K562 (cell line): ENCODE results near the gene IDUA. TPM values are rescaled to one million over a fixed set of nuclear protein-coding genes. Genes with fewer than 3 reads are reported as not detected.
A peak's percentile ranks its signal among the peaks of the same experiment; 100 is the strongest.

Source experiments
- ATAC-seq: fragments of 200-7000 bp; cut with Tn5 transposase; 3 replicates; pipeline ENCODE4 v1.9.1; 2020; ENCODE audit warnings: moderate library complexity
- BruUV-seq: library from RNA; stranded (reverse); fragments of 400-500 nt; replicated peaks from 2 replicates; lab custom pipeline; 2021; lab: Mats Ljungman, UMichigan
- CTCF ChIA-PET: fragments of 300-600 bp; formaldehyde crosslinking; extraction: SDS; loops from one replicate; lab custom pipeline; 2021; ENCODE audit warnings: low intra/inter-chr PET ratio; lab: Yijun Ruan, JAX
- POLR2A ChIA-PET: fragments of 300-600, 350-650 bp; sonication (Branson Sonifier 250); formaldehyde crosslinking; extraction: SDS; loops from one replicate; lab custom pipeline; 2021; ENCODE audit warnings: antibody characterized with exemption, inconsistent platforms; lab: Yijun Ruan, JAX
- DNase-seq, 4 experiments: peaks; one replicate each; pipeline versions ENCODE4 v3.0.0 to v3.0.0-alpha.2; 2011 to 2018; ENCODE audit warnings: low spot score in 3 of 4, mixed read lengths in 3 of 4; ENCODE audit errors: extremely low read depth in 1 of 4
- FAIRE-seq: peaks from 2 replicates; lab custom pipeline; 2011; peaks lifted over from hg19 to GRCh38; lab: Jason Lieb, UNC
- H2AFZ ChIP-seq: 2 replicates; pipeline ENCODE4 v1.6.0; 2011; ENCODE audit warnings: low read depth, low read length, control low read depth, inconsistent platforms
- H3K27ac ChIP-seq: fragments of 200-600 bp; 3 replicates; pipeline ENCODE4 v1.8.0; 2011; ENCODE audit warnings: low read depth, mild to moderate bottlenecking, control low read depth, inconsistent platforms, low read length, moderate library complexity, mixed read lengths; ENCODE audit errors: extremely low read depth
- H3K27me3 ChIP-seq, 2 experiments: fragments of 300-600 bp in 1 of 2; 2 replicates in 1 of 2; 3 replicates in 1 of 2; pipeline versions ENCODE4 v1.6.0 to v1.8.0; 2011; ENCODE audit warnings: inconsistent platforms in 2 of 2, low read length in 2 of 2, mild to moderate bottlenecking in 1 of 2, mixed read lengths in 1 of 2, moderate library complexity in 1 of 2; ENCODE audit not compliant: control insufficient read depth in 2 of 2, insufficient read depth in 2 of 2
- H3K36me3 ChIP-seq: fragments of 300-600 bp; 3 replicates; pipeline ENCODE4 v1.8.0; 2011; ENCODE audit warnings: mild to moderate bottlenecking, low read length, inconsistent platforms; ENCODE audit not compliant: control insufficient read depth, insufficient read depth
- H3K4me1 ChIP-seq, 2 experiments: fragments of 200-600 bp in 1 of 2; replicated peaks in 1 of 2; 2 replicates in 1 of 2; 3 replicates in 1 of 2; pipeline versions ENCODE4 v1.5.1 to v1.8.0; 2011; ENCODE audit warnings: inconsistent platforms in 2 of 2, low read length in 2 of 2, mild to moderate bottlenecking in 1 of 2, mixed read lengths in 1 of 2, moderate library complexity in 1 of 2; ENCODE audit not compliant: control insufficient read depth in 2 of 2, insufficient read depth in 2 of 2
- H3K4me2 ChIP-seq: 2 replicates; pipeline ENCODE4 v1.6.1; 2011; ENCODE audit warnings: low read length, control low read depth, inconsistent platforms, mixed read lengths; ENCODE audit not compliant: insufficient read depth
- H3K4me3 ChIP-seq: fragments of 200-600 bp; sonication (generic), shearing (Covaris generic); 2 replicates; pipeline ENCODE4 v1.5.1; 2016; ENCODE audit warnings: control low read depth, inconsistent platforms
- H3K79me2 ChIP-seq: fragments of 200-600 bp; 3 replicates; pipeline ENCODE4 v1.8.0; 2011; ENCODE audit warnings: low read length, inconsistent platforms; ENCODE audit not compliant: control insufficient read depth, insufficient read depth
- H3K9ac ChIP-seq, 2 experiments: 2 replicates each; pipeline versions ENCODE4 v1.6.0 to v1.6.1; 2011; ENCODE audit warnings: low read depth in 2 of 2, low read length in 2 of 2, control low read depth in 1 of 2, inconsistent platforms in 1 of 2, mild to moderate bottlenecking in 1 of 2, mixed read lengths in 1 of 2; ENCODE audit not compliant: insufficient read depth in 1 of 2
- H3K9me1 ChIP-seq: one replicate; pipeline ENCODE4 v1.6.0; 2011; ENCODE audit warnings: inconsistent platforms, mild to moderate bottlenecking, low read length, moderate library complexity; ENCODE audit not compliant: control insufficient read depth, insufficient read depth
- H3K9me3 ChIP-seq: replicated peaks from 2 replicates; pipeline ENCODE4 v1.5.1; 2011; ENCODE audit warnings: low read depth, low read length, inconsistent platforms; ENCODE audit not compliant: control insufficient read depth, insufficient read depth
- H4K20me1 ChIP-seq: replicated peaks from 2 replicates; pipeline ENCODE4 v1.6.1; 2011; ENCODE audit warnings: low read length, inconsistent platforms, mixed read lengths; ENCODE audit not compliant: control insufficient read depth, insufficient read depth
- CBFA2T2 ChIP-seq: fragments of 450-650 bp; conservative IDR thresholded peaks from 2 replicates; pipeline ENCODE4 v1.6.1; 2017; ENCODE audit warnings: mild to moderate bottlenecking
- CTCF ChIP-seq, 3 experiments: IDR thresholded peaks in 2 of 3; conservative IDR thresholded peaks in 1 of 3; 2 replicates each; pipeline ENCODE4 v1.5.1; 2011 to 2012; ENCODE audit warnings: low read length in 3 of 3, mild to moderate bottlenecking in 3 of 3, control low read depth in 2 of 3, improper control_type of control experiment in 1 of 3, inconsistent platforms in 1 of 3, low read depth in 1 of 3, mixed read lengths in 1 of 3, moderate library complexity in 1 of 3; ENCODE audit not compliant: insufficient read depth in 2 of 3
- E2F3 ChIP-seq: fragments of 250-450 bp; sonication (Bioruptor Pico); IDR thresholded peaks from 2 replicates; pipeline ENCODE4 v1.4.0; 2020; ENCODE audit warnings: mild to moderate bottlenecking
- ETV6 ChIP-seq, 3 experiments: fragments of 150-350 bp in 1 of 3; sonication (generic) in 1 of 3; formaldehyde crosslinking in 1 of 3; IDR thresholded peaks; 2 replicates each; pipeline versions ENCODE4 v1.6.1 to v1.8.0; 2014 to 2022; ENCODE audit warnings: borderline replicate concordance in 2 of 3, low read depth in 2 of 3, antibody characterized with exemption in 1 of 3, low read length in 1 of 3, mild to moderate bottlenecking in 1 of 3, missing genetic modification reagents in 1 of 3
- NKRF ChIP-seq: fragments of 450-650 bp; IDR thresholded peaks from 2 replicates; pipeline ENCODE4 v1.6.1; 2016; ENCODE audit warnings: borderline replicate concordance
- TEAD4 ChIP-seq, 2 experiments: sonication (generic) in 1 of 2; formaldehyde crosslinking in 1 of 2; IDR thresholded peaks; 2 replicates each; pipeline versions ENCODE4 v1.6.1 to v1.8.0; 2012 to 2022; ENCODE audit warnings: borderline replicate concordance in 1 of 2, inconsistent platforms in 1 of 2, low read length in 1 of 2, mild to moderate bottlenecking in 1 of 2, missing genetic modification reagents in 1 of 2
- TFAP4 ChIP-seq: sonication (generic); formaldehyde crosslinking; IDR thresholded peaks from 2 replicates; pipeline ENCODE4 v1.8.0; 2022; ENCODE audit warnings: missing genetic modification reagents, mild to moderate bottlenecking, moderate library complexity, borderline replicate concordance
- ZKSCAN1 ChIP-seq: fragments of 150-350 bp; IDR thresholded peaks from 2 replicates; pipeline ENCODE4 v1.6.1; 2016; ENCODE audit warnings: low read depth, low read length
- WGBS: fragments of 100-300 bp; shearing (Covaris generic); methylation state at CpG from one replicate; pipeline ENCODE4 v1.1.6; 2016; ENCODE audit warnings: low coverage, mixed read lengths; ENCODE audit not compliant: insufficient coverage; ENCODE audit errors: missing lambda C conversion rate; 5-methylcytosine and 5-hydroxymethylcytosine counted together
- in situ Hi-C: fragments of 300-500 bp; cut with MboI; formaldehyde crosslinking; loops from 4 replicates; pipeline ENCODE4 v1.15.0; 2018; ENCODE audit warnings: inconsistent platforms, mixed read lengths
- intact Hi-C: fragments of 100-400 bp; cut with micrococcal nuclease; formaldehyde crosslinking; loops from 2 replicates; pipeline ENCODE4 v1.14.2; 2022
- polyA plus RNA-seq, 8 experiments: library from polyadenylated mRNA; depleted of rRNA in 4 of 8; stranded (reverse) in 5 of 8; unstranded in 3 of 8; fragments of >200 nt; fragmentation: Nextera tagmentation in 2 of 8; fragmentation: Illumina TruSeq in 1 of 8; extraction: Ambion mirVana in 2 of 8; extraction: Trizol in 1 of 8; gene quantifications; 2 replicates each; pipeline versions ENCODE4 v1.2.1 to v1.2.3, GENCODE V29; 2011 to 2014; ENCODE audit warnings: inconsistent platforms in 1 of 8, missing spikeins in 1 of 8
- total RNA-seq, 7 experiments: library from RNA; depleted of rRNA in 6 of 7; stranded (reverse); fragments of >200 nt in 6 of 7; fragmentation: Illumina TruSeq in 2 of 7; extraction: Trizol in 2 of 7; gene quantifications; 2 replicates each; pipeline versions ENCODE4 v1.2.1 to v1.2.3, GENCODE V29; 2011 to 2021; ENCODE audit warnings: low replicate concordance in 1 of 7

Gene IDUA
- total and polyA plus RNA-seq, 9 of the 15 experiments (the other 6 are each of a cell fraction or from before 2014, with no cell fraction given): 0.04 to 16.1 (median 1.2) TPM

- intact Hi-C loops: no loop called here
- ChIA-PET POLR2A (no interaction called here), CTCF (no interaction called here)
- H3K36me3 ChIP-seq: no peaks in the 10 kb centered on the region
- H4K20me1 ChIP-seq: no peaks in the 10 kb centered on the region
- 0 out of 5 replicates have a peak, but pooled peaks cover 0 to 6% of the 10 kb centered on the region in 2 experiments for H3K27me3 ChIP-seq
- no peak overlapping the region for H3K9ac ChIP-seq
- WGBS: 36% methylated on average over 22 of the region's 37 CpGs
- no peak overlapping the region for H3K4me2 ChIP-seq
- no peak overlapping the region for H3K4me3 ChIP-seq
- DNase-seq (peak in 1 of 4 experiments; percentile 46), ATAC-seq (no peak), FAIRE-seq (no peak)
- H3K9me1 ChIP-seq: no peaks in the 10 kb centered on the region
- no peaks in the 10 kb centered on the region for H3K9me3 ChIP-seq
- no peaks in the 10 kb centered on the region for H3K79me2 ChIP-seq
- TF ChIP-seq E2F3 (CRISPR knock-in tag) (no peak), CBFA2T2 (no peak), ZKSCAN1 (peak; percentile 69; the same call in 1 of the 2 replicates), TEAD4 (IDR thresholded peaks at IDR 0.05; ENCODE audit: low read length) (no peak), TEAD4 (CRISPR knock-in tag; IDR thresholded peaks at IDR 0.05; ENCODE audit: borderline replicate concordance) (no peak), CTCF (IDR thresholded peaks at IDR 0.05 in 2 of 3, conservative IDR thresholded peaks at IDR 0.05 in 1 of 3; ENCODE audit: insufficient read depth in 2 of 3, low read depth in 1 of 3, low read length in 3 of 3) (peak in 1 of 3 experiments; percentile 17; a peak in 1 of 6 replicates), ETV6 (IDR thresholded peaks at IDR 0.05; ENCODE audit: borderline replicate concordance in 1 of 2, low read depth in 2 of 2, low read length in 1 of 2) (no peak), ETV6 (CRISPR knock-in tag; IDR thresholded peaks at IDR 0.05; ENCODE audit: borderline replicate concordance) (no peak), NKRF (no peak), TFAP4 (CRISPR knock-in tag) (0 out of 2 replicates have a peak, but pooled peaks have one; percentile 10)
- in situ Hi-C loops: no loop called here
- no TSS peak for BruUV-seq
- H3K4me1 ChIP-seq: peaks cover 3 to 93% of the 10 kb centered on the region in 2 experiments; a peak in 4 of 5 replicates
- H3K27ac ChIP-seq: no peak overlapping the region
- no peak overlapping the region for H2AFZ ChIP-seq
These were observed 45.3 kb downstream of the IDUA start for GRCh38 chr4:1031956-1032795.
